ENCODE measurements around the gene TMTC2.

TMTC2 gene

GRCh38 chr12:83010169-83010804 lies 323.6 kb downstream of the TMTC2 start:
- H3K4me3 ChIP-seq (ENCODE audit: low read length in 2 of 2) = no peak overlapping the region
- H3K27me3 ChIP-seq (ENCODE audit: control insufficient read depth in 1 of 2, insufficient read depth in 2 of 2, low read length in 2 of 2) = no peaks in the 10 kb centered on the region
- no peak overlapping the region for H3K9ac ChIP-seq (ENCODE audit: low read length in 2 of 2)
- no peaks in the 10 kb centered on the region for H3K4me1 ChIP-seq (ENCODE audit: control insufficient read depth, insufficient read depth, low read length)
- H3K27ac ChIP-seq (ENCODE audit: low read length) = no peak overlapping the region
- peaks cover 6 to 15% of the 10 kb centered on the region in 2 donors for H3K36me3 ChIP-seq (ENCODE audit: control insufficient read depth in 2 of 2, insufficient read depth in 2 of 2, low read length in 2 of 2)
- H3K9me3 ChIP-seq (ENCODE audit: control insufficient read depth in 2 of 2, low read length in 2 of 2) = peaks cover 5 to 6% of the 10 kb centered on the region in 2 donors

GRCh38 chr12:83015390-83016217 lies 328.9 kb downstream of the TMTC2 start:
- Histone ChIP-seq H3K9ac (ENCODE audit: low read length in 2 of 2) (peak overlapping the region; percentile 52 to 78), H3K27me3 (ENCODE audit: control insufficient read depth in 1 of 2, insufficient read depth in 2 of 2, low read length in 2 of 2) (no peaks in the 10 kb centered on the region), H3K4me3 (ENCODE audit: low read length in 2 of 2) (peak overlapping the region; percentile 69 to 74), H3K27ac (ENCODE audit: low read length) (peak overlapping the region; percentile 89), H3K9me3 (ENCODE audit: control insufficient read depth in 2 of 2, low read length in 2 of 2) (no peaks in the 10 kb centered on the region), H3K4me1 (ENCODE audit: control insufficient read depth, insufficient read depth, low read length) (peaks cover 21% of the 10 kb centered on the region), H3K36me3 (ENCODE audit: control insufficient read depth in 2 of 2, insufficient read depth in 2 of 2, low read length in 2 of 2) (no peaks in the 10 kb centered on the region)

GRCh38 chr12:83016218-83016835 lies 329.6 kb downstream of the TMTC2 start:
- no peaks in the 10 kb centered on the region for H3K9me3 ChIP-seq (ENCODE audit: control insufficient read depth in 2 of 2, low read length in 2 of 2)
- peak overlapping the region; percentile 89 for H3K27ac ChIP-seq (ENCODE audit: low read length)
- H3K27me3 ChIP-seq (ENCODE audit: control insufficient read depth in 1 of 2, insufficient read depth in 2 of 2, low read length in 2 of 2) = no peaks in the 10 kb centered on the region
- H3K36me3 ChIP-seq (ENCODE audit: control insufficient read depth in 2 of 2, insufficient read depth in 2 of 2, low read length in 2 of 2) = no peaks in the 10 kb centered on the region
- H3K9ac ChIP-seq (ENCODE audit: low read length in 2 of 2) = peak overlapping the region; percentile 52 to 78
- peaks cover 21% of the 10 kb centered on the region for H3K4me1 ChIP-seq (ENCODE audit: control insufficient read depth, insufficient read depth, low read length)
- peak overlapping the region; percentile 24 to 74 for H3K4me3 ChIP-seq (ENCODE audit: low read length in 2 of 2)

- Histone ChIP-seq H3K9ac (ENCODE audit: low read length in 2 of 2) (peak overlapping the region in 1 of 2 donors; percentile 78), H3K27me3 (ENCODE audit: control insufficient read depth in 1 of 2, insufficient read depth in 2 of 2, low read length in 2 of 2) (no peaks in the 10 kb centered on the region), H3K4me3 (ENCODE audit: low read length in 2 of 2) (no peak overlapping the region), H3K27ac (ENCODE audit: low read length) (peak overlapping the region; percentile 89), H3K9me3 (ENCODE audit: control insufficient read depth in 2 of 2, low read length in 2 of 2) (no peaks in the 10 kb centered on the region), H3K36me3 (ENCODE audit: control insufficient read depth in 2 of 2, insufficient read depth in 2 of 2, low read length in 2 of 2) (no peaks in the 10 kb centered on the region), H3K4me1 (ENCODE audit: control insufficient read depth, insufficient read depth, low read length) (peaks cover 21% of the 10 kb centered on the region)
Measured at GRCh38 chr12:83016991-83017390, 330.3 kb downstream of the TMTC2 start.

GRCh38 chr12:83018088-83018487 lies 331.4 kb downstream of the TMTC2 start:
- Histone ChIP-seq H3K4me3 (ENCODE audit: low read length in 2 of 2) (no peak overlapping the region), H3K27me3 (ENCODE audit: control insufficient read depth in 1 of 2, insufficient read depth in 2 of 2, low read length in 2 of 2) (no peaks in the 10 kb centered on the region), H3K27ac (ENCODE audit: low read length) (peak overlapping the region; percentile 60), H3K9ac (ENCODE audit: low read length in 2 of 2) (no peak overlapping the region), H3K4me1 (ENCODE audit: control insufficient read depth, insufficient read depth, low read length) (peaks cover 21% of the 10 kb centered on the region), H3K36me3 (ENCODE audit: control insufficient read depth in 2 of 2, insufficient read depth in 2 of 2, low read length in 2 of 2) (no peaks in the 10 kb centered on the region), H3K9me3 (ENCODE audit: control insufficient read depth in 2 of 2, low read length in 2 of 2) (no peaks in the 10 kb centered on the region)

- no peak overlapping the region for H3K27ac ChIP-seq (ENCODE audit: low read length)
- H3K36me3 ChIP-seq (ENCODE audit: control insufficient read depth in 2 of 2, insufficient read depth in 2 of 2, low read length in 2 of 2) = no peaks in the 10 kb centered on the region
Measured at GRCh38 chr12:83027021-83027723, 340.5 kb downstream of the TMTC2 start.

GRCh38 chr12:83031196-83031595 lies 344.5 kb downstream of the TMTC2 start:
- H3K9ac ChIP-seq (ENCODE audit: low read length in 2 of 2) = no peak overlapping the region
- no peaks in the 10 kb centered on the region for H3K36me3 ChIP-seq (ENCODE audit: control insufficient read depth in 2 of 2, insufficient read depth in 2 of 2, low read length in 2 of 2)
- no peaks in the 10 kb centered on the region for H3K27me3 ChIP-seq (ENCODE audit: control insufficient read depth in 1 of 2, insufficient read depth in 2 of 2, low read length in 2 of 2)
- H3K27ac ChIP-seq (ENCODE audit: low read length) = no peak overlapping the region
- no peaks in the 10 kb centered on the region for H3K9me3 ChIP-seq (ENCODE audit: control insufficient read depth in 2 of 2, low read length in 2 of 2)
- no peak overlapping the region for H3K4me3 ChIP-seq (ENCODE audit: low read length in 2 of 2)
- no peaks in the 10 kb centered on the region for H3K4me1 ChIP-seq (ENCODE audit: control insufficient read depth, insufficient read depth, low read length)

More at GRCh38 chr12:83027021-83027723, 340.5 kb downstream of the TMTC2 start:
- Histone ChIP-seq H3K9me3 (ENCODE audit: control insufficient read depth in 2 of 2, low read length in 2 of 2) (no peaks in the 10 kb centered on the region), H3K4me1 (ENCODE audit: control insufficient read depth, insufficient read depth, low read length) (no peaks in the 10 kb centered on the region), H3K27me3 (ENCODE audit: control insufficient read depth in 1 of 2, insufficient read depth in 2 of 2, low read length in 2 of 2) (no peaks in the 10 kb centered on the region), H3K9ac (ENCODE audit: low read length in 2 of 2) (no peak overlapping the region), H3K4me3 (ENCODE audit: low read length in 2 of 2) (no peak overlapping the region)

- Histone ChIP-seq H3K4me1 (ENCODE audit: control insufficient read depth, insufficient read depth, low read length) (no peaks in the 10 kb centered on the region), H3K9ac (ENCODE audit: low read length in 2 of 2) (no peak overlapping the region), H3K27ac (ENCODE audit: low read length) (no peak overlapping the region), H3K27me3 (ENCODE audit: control insufficient read depth in 1 of 2, insufficient read depth in 2 of 2, low read length in 2 of 2) (no peaks in the 10 kb centered on the region), H3K36me3 (ENCODE audit: control insufficient read depth in 2 of 2, insufficient read depth in 2 of 2, low read length in 2 of 2) (no peaks in the 10 kb centered on the region), H3K9me3 (ENCODE audit: control insufficient read depth in 2 of 2, low read length in 2 of 2) (no peaks in the 10 kb centered on the region), H3K4me3 (ENCODE audit: low read length in 2 of 2) (no peak overlapping the region)
Measured at GRCh38 chr12:83036847-83037246, 350.1 kb downstream of the TMTC2 start.

DNA sequence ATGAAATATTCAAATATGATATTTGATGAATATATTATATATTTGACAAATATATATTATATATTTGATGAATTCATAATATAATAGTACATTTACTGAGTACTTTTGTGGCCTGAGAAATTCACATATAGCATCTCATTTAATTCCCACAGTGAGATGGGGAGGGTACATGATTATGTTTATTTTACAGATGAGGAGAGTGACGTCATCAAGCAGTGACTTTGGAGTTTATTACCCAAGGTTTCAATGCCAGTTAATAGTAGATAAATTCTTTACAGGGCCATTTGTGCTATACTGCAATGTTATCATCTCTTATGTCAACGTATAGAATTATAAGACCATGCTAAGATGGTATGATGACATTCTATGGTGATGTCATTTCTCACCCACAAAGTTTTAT lies 352.7 kb downstream of the TMTC2 start:
- Histone ChIP-seq H3K9ac (ENCODE audit: low read length in 2 of 2) (no peak overlapping the region), H3K36me3 (ENCODE audit: control insufficient read depth in 2 of 2, insufficient read depth in 2 of 2, low read length in 2 of 2) (no peaks in the 10 kb centered on the region), H3K9me3 (ENCODE audit: control insufficient read depth in 2 of 2, low read length in 2 of 2) (no peaks in the 10 kb centered on the region), H3K27me3 (ENCODE audit: control insufficient read depth in 1 of 2, insufficient read depth in 2 of 2, low read length in 2 of 2) (no peaks in the 10 kb centered on the region), H3K4me1 (ENCODE audit: control insufficient read depth, insufficient read depth, low read length) (no peaks in the 10 kb centered on the region), H3K27ac (ENCODE audit: low read length) (no peak overlapping the region), H3K4me3 (ENCODE audit: low read length in 2 of 2) (no peak overlapping the region)

DNA sequence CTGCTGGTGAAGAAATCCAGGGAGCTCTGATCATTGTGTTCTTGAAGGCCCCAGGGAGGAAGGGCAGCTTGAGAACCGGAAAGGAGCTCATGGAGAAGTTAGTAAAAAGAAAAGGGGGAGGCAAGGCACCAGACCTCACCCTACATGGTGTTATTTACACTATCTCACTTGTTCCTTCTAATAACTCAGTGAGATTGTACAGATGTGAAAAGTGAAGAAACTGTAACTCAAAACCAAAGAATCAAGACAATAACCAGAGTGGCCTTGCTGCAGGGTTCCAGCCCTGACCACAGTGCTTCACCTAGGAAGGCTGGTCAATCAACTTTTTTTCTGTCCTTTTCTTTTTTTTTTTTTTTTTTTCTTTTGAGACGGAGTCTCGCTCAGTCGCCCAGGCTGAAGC lies 353.6 kb downstream of the TMTC2 start:
- peak overlapping the region; percentile 53 for H3K27ac ChIP-seq (ENCODE audit: low read length)
- H3K36me3 ChIP-seq (ENCODE audit: control insufficient read depth in 2 of 2, insufficient read depth in 2 of 2, low read length in 2 of 2) = no peaks in the 10 kb centered on the region
- H3K27me3 ChIP-seq (ENCODE audit: control insufficient read depth in 1 of 2, insufficient read depth in 2 of 2, low read length in 2 of 2) = no peaks in the 10 kb centered on the region
- H3K4me3 ChIP-seq (ENCODE audit: low read length in 2 of 2) = no peak overlapping the region
- H3K9ac ChIP-seq (ENCODE audit: low read length in 2 of 2) = no peak overlapping the region
- no peaks in the 10 kb centered on the region for H3K4me1 ChIP-seq (ENCODE audit: control insufficient read depth, insufficient read depth, low read length)
- no peaks in the 10 kb centered on the region for H3K9me3 ChIP-seq (ENCODE audit: control insufficient read depth in 2 of 2, low read length in 2 of 2)
